ENCODE measurements around the gene NEK1. TPM values are rescaled to one million over a fixed set of nuclear protein-coding genes. Genes with fewer than 3 reads are reported as not detected.

The NEK1 gene
- total and polyA plus RNA-seq, 2 of the 13 experiments (the other 11 are each of a cell fraction or from before 2014, with no cell fraction given): 2.9 to 5.4 TPM

DNA sequence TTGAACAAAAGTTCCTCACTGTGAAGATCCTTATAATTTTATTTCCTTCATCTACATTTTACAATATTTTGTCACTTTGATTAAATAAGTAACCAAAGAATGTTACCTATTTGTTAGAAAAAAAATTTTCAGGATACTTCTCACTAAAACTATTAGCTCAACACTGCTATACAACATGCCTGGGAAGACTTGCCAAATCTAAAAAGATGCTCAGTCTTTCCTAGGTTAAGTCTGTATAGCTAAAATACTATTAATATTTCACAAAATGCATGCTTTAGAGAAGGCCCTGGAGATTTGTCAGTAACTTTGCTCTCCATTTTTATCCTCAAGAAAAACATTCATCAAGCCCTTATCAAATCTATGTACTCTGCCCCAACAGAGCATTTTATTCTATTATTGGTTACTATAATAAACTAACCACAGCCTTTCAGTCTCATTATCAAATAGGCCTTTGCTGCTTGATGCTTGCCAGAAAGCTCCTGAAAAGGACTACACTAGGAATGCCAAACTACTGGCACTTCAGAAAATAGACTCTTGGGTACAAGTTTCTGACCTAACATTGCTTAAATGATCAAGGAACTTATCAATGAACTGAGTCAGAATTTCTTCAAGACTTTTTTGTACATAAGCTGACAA lies 17.7 kb downstream of the NEK1 start:
- H3K9me3 ChIP-seq (ENCODE audit: low read length): no peaks in the 10 kb centered on the region
- H3K4me2 ChIP-seq (ENCODE audit: low read depth, low read length): no peak overlapping the region
- intact Hi-C loops (cut with micrococcal nuclease; ENCODE audit: unreplicated experiment) (no loop called here), in situ Hi-C loops (cut with HindIII; ENCODE audit: extremely low pct_ligation_motif_present, low pct_unique_long_range_greater_than_20kb) (no loop called here)
- H3K27me3 ChIP-seq (ENCODE audit: control insufficient read depth in 1 of 2, insufficient read depth in 2 of 2, low read length in 2 of 2): no peaks in the 10 kb centered on the region
- no peaks in the 10 kb centered on the region for H3K4me1 ChIP-seq (ENCODE audit: insufficient read depth, low read length)
- TF ChIP-seq ZNF570 (CRISPR knock-in tag; IDR thresholded peaks at IDR 0.05; ENCODE audit: borderline replicate concordance) (no peak), ZNF577 (CRISPR knock-in tag; IDR thresholded peaks at IDR 0.05; ENCODE audit: borderline replicate concordance, low read depth) (no peak), PCBP1 (IDR thresholded peaks at IDR 0.05; ENCODE audit: borderline replicate concordance, low read depth, low read length) (no peak), ZNF30 (CRISPR knock-in tag; IDR thresholded peaks at IDR 0.05) (no peak), AGO1 (IDR thresholded peaks at IDR 0.05; ENCODE audit: low read depth, low read length, poor library complexity, severe bottlenecking) (no peak), NONO (IDR thresholded peaks at IDR 0.05) (no peak), NONO (CRISPR knock-in tag; conservative IDR thresholded peaks at IDR 0.05) (no peak)
- TF ChIP-seq, protein P1, sequence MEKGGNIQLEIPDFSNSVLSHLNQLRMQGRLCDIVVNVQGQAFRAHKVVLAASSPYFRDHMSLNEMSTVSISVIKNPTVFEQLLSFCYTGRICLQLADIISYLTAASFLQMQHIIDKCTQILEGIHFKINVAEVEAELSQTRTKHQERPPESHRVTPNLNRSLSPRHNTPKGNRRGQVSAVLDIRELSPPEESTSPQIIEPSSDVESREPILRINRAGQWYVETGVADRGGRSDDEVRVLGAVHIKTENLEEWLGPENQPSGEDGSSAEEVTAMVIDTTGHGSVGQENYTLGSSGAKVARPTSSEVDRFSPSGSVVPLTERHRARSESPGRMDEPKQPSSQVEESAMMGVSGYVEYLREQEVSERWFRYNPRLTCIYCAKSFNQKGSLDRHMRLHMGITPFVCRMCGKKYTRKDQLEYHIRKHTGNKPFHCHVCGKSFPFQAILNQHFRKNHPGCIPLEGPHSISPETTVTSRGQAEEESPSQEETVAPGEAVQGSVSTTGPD (CRISPR knock-in tag; IDR thresholded peaks at IDR 0.05): no peak
- TF ChIP-seq, protein P2, sequence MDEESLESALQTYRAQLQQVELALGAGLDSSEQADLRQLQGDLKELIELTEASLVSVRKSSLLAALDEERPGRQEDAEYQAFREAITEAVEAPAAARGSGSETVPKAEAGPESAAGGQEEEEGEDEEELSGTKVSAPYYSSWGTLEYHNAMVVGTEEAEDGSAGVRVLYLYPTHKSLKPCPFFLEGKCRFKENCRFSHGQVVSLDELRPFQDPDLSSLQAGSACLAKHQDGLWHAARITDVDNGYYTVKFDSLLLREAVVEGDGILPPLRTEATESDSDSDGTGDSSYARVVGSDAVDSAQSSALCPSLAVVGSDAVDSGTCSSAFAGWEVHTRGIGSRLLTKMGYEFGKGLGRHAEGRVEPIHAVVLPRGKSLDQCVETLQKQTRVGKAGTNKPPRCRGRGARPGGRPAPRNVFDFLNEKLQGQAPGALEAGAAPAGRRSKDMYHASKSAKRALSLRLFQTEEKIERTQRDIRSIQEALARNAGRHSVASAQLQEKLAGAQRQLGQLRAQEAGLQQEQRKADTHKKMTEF (CRISPR knock-in tag; IDR thresholded peaks at IDR 0.05): no peak
- no peak for DNase-seq (ENCODE audit: low spot score)
- H3K4me3 ChIP-seq (replicated peaks in 1 of 3; ENCODE audit: insufficient read depth in 1 of 3, low read depth in 2 of 3, low read length in 3 of 3): no peak overlapping the region
- no peak overlapping the region for H2AFZ ChIP-seq (ENCODE audit: low read length)
- no peak overlapping the region for H3K9ac ChIP-seq (ENCODE audit: insufficient read depth, low read depth, low read length)
- H4K20me1 ChIP-seq (ENCODE audit: insufficient read depth, low read length): no peaks in the 10 kb centered on the region
- ChIA-PET CTCF (ENCODE audit: low intra/inter-chr PET ratio, low total read pairs) (no interaction called here), POLR2A (no interaction called here)
- H3K36me3 ChIP-seq (replicated peaks in 1 of 2; ENCODE audit: control insufficient read depth in 1 of 2, insufficient read depth in 2 of 2, low read length in 2 of 2): peaks cover 0 to 4% of the 10 kb centered on the region in 2 experiments; a peak in 2 of 5 replicates
- no peak for ATAC-seq
- H3K27ac ChIP-seq (ENCODE audit: extremely low read length, insufficient read depth, low read length): no peak overlapping the region
- no peak for FAIRE-seq
- no peaks in the 10 kb centered on the region for H3K79me2 ChIP-seq (ENCODE audit: insufficient read depth, low read length)
- BruUV-seq (replicated peaks): no TSS peak

Data from HepG2 (cell line).